Posterior cingulate gyrus (tissue), 11 donors: ENCODE data around the gene ADGRL3.
"Not testable (repeated sequence)": the region's sequence is repeated elsewhere in the genome, so short reads cannot be mapped to it uniquely, and the experiment has no call there.

Experiments
- DNase-seq, 10 donors: peaks; one replicate each; pipeline versions ENCODE4 v3.0.0 to v3.0.0-alpha.2; 2020 to 2021; ENCODE audit warnings: mixed read lengths in 3 of 10
- intact Hi-C: fragments of 100-400 bp; cut with DNase I; formaldehyde crosslinking; loops from one replicate; pipeline ENCODE4 v1.15.1; 2023

Gene ADGRL3

DNA sequence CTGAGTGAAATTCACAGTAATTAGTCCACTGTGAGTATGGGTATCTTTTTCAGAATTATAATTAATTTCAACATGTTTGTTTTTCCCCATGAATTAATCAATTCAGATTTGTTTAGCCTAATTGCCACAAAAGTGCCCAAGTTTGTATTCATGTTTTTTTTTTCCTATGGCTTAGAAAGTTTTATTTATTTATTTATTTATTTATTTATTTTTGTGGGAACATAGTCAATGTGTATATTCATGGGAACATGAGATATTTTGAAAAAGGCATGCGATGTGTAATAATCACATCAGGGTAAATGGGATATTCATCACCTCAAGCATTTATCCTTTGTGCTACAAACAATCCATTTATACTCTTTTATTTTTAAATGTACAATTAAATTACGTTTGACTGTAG is 475.3 kb downstream of the ADGRL3 start:
- no peak for DNase-seq
- intact Hi-C loops, result no loop called here

DNA sequence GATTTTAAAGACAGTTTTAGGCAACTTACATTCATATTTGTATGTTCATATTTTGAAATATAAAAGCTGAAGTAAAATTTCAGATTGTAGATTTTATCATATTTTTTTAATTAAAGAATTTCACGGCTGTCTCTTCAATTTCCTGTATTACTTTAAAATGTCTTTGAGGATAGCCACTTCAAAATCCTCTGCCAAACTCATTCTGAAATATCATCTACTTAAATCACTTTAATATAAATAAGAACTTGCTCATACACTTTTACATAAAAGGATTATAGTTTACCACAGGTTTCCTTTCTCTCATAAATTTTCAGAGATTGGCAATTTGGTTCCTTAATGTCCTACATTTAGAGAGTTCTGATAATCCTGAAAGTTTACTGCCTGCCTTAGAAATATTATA is 478.2 kb downstream of the ADGRL3 start:
- intact Hi-C loops, result no loop called here
- no peak for DNase-seq

DNA sequence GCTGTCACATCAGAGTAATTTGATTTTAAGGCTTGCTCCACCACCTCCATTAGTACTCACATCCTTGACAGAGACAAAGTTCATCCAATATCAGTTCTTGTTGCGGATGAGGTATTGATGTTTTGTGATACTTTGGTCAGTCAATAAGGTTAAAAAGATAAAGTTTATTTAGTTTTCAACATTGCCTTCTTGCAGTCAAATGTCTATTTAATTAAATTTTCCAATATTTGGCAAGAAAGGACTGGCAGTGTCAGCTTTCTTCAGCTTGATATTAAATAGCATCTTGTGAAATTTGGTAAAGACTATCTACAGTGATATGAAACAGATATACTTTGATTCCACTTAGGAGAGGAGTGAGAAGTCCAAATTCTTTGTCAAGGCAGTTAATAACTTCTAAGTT is 493.4 kb downstream of the ADGRL3 start:
- no peak for DNase-seq
- intact Hi-C loops, result no loop called here

DNA sequence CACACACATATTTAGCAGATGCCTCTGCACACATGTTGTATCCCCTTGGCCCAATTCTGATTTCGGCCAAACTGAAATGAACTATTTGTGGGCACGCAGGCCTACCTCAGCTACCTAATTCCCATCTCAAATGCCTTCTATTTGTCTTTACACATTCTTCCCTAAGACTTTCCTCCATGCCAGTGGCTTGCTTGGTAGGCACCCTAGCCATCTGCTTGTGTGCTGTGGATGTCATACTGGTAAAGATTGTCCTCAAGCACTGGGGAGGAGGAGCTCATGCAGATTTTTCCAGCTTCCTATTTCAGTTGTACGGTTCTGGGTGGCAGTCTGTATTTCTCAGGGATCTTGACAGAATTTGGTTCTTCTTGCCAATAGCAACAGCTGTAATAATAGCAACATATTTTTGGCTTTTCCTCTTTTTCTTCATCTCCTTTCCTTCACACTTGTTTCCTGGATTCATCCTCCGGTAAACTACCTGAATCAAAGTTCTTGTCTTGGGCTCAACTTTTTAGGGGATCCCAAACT is 514.3 kb downstream of the ADGRL3 start:
- no peak for DNase-seq
- intact Hi-C loops, result no loop called here

DNA sequence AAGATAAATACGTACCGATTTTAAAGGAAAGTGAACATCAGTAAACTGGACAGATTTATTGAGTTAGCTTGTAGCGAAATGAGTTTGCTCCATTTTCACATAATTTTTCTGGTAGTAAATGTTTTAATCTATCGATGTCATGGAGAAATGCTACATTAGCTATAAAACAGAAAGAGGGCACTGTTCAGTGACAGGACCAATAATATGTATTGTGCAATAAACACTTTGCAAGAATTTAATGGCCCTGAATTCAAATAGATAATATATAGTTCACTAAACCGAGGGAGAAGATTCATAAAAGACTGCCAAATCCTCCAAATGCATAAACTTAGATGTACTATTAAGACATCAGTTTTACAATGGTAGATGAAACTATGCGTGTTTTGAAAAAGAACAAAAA is 516.3 kb downstream of the ADGRL3 start:
- no peak for DNase-seq
- intact Hi-C loops, result no loop called here

DNA sequence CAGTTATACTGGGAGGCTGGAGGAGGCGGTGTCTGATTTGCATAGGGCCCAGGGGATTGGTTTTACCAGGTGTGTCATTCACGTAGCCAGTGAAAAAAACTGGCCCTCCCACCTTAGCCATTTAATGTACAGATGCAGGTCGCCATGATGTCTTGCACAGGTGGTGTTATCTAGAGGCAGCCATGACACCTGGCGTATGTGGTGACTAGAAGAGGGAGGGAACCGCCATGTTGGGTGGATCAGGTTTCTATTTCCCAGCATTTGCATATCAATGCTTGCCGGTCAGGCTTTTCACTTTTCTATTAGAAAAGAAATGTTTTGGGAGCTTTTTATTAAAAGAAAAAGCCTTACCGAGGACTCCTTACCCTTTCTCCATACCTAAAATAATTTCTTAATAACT is 523.4 kb downstream of the ADGRL3 start:
- DNase-seq, result no peak
- intact Hi-C loops, result no loop called here

DNA sequence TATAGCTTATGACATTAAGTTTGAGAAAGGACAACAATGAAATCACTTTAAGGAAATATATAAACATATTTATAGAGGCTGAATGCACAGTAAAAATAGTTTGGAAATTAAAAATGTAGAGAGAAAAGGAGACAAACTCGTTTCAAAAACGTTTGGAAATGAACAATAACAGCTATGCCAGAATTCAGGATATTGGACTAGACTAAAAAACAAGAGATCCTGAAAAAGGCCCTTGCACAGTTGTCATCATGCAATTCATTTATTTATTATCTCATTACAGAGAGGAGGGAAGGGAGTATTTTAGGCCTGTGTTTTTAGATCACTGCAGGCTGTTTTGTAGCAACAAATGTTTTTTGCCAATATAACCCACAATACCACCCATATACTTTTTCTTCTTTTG is 527.2 kb downstream of the ADGRL3 start:
- no peak for DNase-seq
- intact Hi-C loops, result no loop called here

DNA sequence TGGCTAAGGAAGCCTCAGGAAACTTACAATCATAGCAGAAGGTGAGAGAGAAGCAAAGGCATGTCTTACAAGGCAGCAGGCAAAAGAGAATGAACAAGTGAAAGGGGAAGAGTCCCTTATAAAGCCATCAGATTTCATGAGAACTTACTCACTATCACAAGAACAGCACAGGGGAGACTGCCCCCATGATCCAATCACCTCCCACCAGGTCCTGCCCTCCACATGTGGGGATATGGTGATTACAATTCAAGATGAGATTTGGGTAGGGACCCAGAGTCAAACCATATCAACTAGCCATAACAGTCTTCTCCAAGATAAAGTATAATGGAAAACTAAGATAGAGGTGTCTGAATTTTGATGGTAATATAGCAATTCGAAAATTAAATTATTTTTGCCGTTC is 534.3 kb downstream of the ADGRL3 start:
- intact Hi-C loops, result no loop called here
- DNase-seq, result no peak

DNA sequence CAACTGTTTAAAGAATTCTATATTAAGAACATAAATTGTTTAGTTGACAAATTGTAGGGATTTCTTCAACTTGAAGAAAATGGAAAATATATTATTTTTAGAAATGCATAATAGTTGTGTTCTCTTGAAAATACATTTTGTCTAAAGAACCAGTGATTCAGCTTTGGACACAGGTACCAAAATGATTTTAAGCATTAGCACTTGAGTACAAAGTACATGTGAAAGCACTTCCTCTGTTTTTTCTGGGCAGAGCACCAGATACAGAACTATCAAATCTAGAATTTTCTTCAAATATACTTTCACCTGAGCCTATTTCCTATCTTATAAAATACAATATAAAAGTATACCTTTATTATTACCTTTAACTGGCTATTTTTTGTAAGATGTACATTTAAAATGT is 539.8 kb downstream of the ADGRL3 start:
- DNase-seq, result no peak
- intact Hi-C loops, result no loop called here

DNA sequence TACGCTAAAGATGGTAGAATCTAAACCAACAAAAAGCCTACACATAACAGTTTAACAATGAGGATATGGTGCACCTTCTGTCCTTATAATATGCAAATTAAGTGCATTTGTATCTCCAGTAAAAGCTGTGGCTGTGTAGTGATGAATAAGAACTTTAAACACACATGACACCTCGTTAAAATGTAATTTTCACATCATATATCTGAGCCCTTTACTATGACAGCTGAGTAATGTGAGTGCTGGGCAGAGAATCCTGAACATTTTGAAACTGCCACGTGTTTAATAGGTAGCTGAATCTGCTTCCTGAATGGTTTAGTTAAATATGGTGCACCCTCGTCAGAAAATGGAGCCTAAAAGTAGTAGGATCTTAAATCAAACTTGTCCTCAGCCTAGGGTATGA is 540.8 kb downstream of the ADGRL3 start:
- intact Hi-C loops, result no loop called here
- DNase-seq, result no peak

DNA sequence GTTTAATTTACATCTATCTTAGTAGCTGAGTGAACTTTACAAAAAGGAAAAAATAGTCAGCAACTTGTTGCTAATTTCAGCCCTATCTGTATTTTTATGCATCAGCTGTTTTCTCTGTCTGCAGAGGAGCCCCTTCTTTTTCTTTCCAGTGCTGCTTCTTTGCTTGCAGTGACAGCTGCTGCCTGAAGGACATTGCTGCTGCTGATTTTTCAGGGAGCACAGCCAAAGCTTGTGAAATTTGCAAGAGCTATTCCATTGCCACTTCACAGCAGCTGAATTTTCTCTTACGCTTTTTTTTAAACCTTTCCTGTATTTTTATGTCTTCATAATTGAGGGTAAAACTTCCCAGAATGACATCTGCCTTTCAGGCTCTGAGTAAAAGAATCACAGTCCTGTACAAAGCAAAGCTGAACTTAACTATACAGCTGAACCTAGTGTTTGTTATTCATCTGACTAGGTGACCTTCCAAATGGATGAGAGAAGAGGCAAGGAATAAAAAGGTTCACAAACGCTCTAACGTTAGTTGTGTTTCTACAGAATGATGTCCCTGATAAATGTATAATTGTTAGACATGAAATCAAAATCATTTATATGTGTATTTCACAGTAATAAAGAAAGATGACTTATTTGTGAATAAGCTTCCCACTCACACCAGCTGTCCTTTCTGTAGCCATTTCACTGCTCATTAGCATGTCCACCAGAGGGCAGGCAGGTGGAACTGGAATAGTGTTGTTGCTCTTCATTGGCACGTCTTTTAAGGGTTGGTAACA is 541.4 kb downstream of the ADGRL3 start:
- DNase-seq, result peak in 5 of 10 donors; percentile 19 to 83 (median 40)
- intact Hi-C loops, result no loop called here

DNA sequence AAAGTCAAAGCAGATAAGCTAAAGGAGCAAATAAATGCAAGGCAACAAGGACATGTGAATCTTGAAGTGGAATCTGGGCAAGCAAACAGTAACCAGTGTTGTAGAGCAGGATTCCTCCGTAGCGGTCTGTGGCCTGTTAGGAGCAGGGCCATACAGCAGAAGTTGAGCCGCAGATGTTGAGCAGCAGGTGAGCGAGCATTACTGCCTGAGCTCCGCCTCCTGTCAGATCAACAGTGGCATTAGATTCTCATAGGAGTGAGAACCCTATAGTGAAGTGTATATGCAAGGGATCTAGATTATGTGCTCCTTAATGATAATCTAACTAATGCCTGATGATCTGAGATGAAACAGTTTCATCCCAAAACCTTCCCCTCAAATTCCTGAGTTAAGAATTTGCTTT is 550.7 kb downstream of the ADGRL3 start:
- intact Hi-C loops, result no loop called here
- DNase-seq, result no peak

DNA sequence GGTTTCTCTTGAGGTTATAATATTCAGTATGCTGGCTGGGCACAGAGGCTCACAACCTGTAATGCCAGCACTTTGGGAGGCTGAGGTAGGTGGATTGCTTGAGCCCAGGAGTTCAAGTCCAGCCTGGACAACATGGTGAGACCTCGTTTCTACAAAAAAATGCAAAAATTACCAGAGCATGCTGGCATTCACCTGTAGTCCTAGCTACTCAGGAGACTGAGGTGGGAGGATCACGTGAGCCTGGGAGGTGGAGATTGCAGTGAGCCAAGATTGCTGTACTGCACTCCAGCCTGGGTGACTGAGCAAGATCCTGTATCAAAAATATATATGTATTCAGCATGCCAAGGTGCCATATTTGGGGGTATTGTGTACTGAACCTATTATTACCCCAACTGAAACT is 552.5 kb downstream of the ADGRL3 start:
- DNase-seq, result no peak
- intact Hi-C loops, result no loop called here

DNA sequence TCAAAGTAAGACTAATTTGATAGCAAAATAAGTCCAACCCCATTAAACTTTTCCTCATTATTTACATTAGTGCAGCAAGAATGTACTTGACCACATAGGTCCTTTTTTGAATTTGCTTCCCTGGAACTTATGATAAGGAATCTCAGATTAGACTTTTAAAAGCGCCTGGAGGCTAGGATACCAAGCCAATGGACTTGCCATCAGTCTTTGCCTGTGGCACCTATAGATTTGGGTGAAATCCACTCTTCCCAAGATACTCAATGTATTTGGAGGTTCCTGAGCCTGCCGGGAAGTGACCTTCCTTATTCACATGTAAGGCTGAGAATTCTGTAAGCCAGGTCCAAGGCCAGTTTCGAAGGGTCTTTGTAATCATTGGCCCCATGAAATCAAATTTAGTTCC is 553.6 kb downstream of the ADGRL3 start:
- intact Hi-C loops, result no loop called here
- DNase-seq, result no peak

DNA sequence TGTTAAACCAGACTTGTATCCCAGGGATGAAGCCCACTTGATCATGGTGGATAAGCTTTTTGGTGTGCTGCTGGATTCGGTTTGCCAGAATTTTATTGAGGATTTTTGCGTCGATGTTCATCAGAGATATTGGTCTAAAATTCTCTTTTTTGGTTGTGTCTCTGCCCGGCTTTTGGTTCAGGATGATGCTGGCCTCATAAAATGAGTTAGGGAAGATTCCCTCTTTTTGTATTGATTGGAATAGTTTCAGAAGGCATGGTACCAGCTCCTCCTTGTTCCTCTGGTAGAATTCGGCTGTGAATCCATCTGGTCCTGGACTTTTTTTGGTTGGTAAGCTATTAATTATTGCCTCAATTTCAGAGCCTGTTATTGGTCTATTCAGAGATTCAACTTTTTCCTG is 556.8 kb downstream of the ADGRL3 start:
- intact Hi-C loops, DNase-seq: not testable (repeated sequence)

DNA sequence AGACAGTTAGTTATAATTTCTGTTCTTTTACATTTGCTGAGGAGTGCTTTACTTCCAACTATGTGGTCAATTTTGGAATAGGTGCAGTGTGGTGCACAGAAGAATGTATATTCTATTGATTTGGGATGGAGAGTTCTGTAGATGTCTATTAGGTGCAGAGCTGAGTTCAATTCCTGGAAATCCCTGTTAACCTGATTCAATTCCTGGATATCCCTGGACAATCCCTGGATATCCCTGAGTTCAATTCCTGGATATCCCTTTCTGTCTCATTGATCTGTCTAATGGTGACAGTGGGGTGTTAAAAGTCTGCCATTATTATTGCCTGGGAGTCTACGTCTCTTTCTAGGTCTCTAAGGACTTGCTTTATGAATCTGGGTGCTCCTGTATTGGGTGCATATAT is 557.9 kb downstream of the ADGRL3 start:
- intact Hi-C loops, DNase-seq: not testable (repeated sequence)

DNA sequence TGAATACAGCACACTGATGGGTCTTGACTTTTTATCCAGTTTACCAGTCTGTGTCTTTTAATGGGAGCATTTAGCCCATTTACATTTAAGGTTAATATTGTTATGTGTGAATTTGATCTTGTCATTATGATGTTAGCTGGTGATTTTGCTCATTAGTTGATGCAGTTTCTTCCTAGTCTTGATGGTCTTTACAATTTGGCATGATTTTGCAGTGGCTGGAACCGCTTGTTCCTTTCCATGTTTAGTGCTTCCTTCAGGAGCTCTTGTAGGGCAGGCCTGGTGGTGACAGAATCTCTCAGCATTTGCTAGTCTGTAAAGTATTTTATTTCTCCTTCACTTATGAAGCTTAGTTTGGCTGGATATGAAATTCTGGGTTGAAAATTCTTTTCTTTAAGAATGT is 558.5 kb downstream of the ADGRL3 start:
- DNase-seq, intact Hi-C loops: not testable (repeated sequence)

DNA sequence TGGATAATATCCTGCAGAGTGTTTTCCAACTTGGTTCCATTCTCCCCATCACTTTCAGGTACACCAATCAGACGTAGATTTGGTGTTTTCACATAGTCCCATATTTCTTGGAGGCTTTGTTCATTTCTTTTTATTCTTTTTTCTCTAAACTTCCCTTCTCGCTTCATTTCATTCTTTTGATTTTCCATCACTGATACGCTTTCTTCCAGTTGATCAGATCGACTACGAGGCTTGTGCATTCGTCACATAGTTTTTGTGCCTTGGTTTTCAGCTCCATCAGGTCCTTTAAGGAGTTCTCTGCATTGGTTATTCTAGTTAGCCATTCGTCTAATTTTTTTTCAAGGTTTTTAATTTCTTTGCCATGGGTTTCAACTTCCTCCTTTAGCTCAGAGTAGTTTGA is 559.1 kb downstream of the ADGRL3 start:
- intact Hi-C loops, DNase-seq: not testable (repeated sequence)

DNA sequence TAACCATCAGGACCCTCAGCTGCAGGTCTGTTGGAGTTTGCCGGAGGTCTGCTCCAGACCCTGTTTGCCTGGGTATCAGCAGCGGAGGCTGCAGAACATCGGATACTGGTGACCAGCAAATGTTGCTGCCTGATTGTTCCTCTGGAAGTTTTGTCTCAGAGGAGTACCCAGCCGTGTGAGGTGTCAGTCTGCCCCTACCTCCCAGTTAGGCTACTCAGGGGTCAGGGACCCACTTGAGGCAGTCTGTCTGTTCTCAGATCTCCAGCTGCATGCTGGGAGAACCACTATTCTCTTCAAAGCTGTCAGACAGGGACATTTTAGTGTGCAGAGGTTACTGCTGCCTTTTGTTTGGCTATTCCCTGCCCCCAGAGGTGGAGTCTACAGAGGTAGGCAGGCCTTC is 559.8 kb downstream of the ADGRL3 start:
- DNase-seq, intact Hi-C loops: not testable (repeated sequence)

DNA sequence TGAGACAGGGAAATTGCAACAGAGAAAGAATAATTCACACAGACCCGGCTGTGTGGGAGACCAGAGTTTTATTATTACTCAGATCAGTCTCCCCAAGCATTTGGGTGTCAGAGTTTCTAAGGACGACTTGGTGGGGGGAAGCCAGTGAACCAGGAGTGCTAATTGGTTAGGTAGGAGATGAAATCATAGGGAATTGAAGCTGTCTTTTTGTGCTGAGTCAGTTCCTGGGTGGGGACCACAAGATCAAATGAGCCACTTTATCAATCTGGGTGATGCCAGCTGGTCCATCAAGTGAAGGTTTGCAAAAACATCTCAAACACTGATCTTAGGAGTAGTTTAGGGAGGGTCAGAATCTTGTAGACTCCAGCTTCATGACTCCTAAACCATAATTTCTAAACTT is 560.7 kb downstream of the ADGRL3 start:
- intact Hi-C loops, result no loop called here
- no peak for DNase-seq

DNA sequence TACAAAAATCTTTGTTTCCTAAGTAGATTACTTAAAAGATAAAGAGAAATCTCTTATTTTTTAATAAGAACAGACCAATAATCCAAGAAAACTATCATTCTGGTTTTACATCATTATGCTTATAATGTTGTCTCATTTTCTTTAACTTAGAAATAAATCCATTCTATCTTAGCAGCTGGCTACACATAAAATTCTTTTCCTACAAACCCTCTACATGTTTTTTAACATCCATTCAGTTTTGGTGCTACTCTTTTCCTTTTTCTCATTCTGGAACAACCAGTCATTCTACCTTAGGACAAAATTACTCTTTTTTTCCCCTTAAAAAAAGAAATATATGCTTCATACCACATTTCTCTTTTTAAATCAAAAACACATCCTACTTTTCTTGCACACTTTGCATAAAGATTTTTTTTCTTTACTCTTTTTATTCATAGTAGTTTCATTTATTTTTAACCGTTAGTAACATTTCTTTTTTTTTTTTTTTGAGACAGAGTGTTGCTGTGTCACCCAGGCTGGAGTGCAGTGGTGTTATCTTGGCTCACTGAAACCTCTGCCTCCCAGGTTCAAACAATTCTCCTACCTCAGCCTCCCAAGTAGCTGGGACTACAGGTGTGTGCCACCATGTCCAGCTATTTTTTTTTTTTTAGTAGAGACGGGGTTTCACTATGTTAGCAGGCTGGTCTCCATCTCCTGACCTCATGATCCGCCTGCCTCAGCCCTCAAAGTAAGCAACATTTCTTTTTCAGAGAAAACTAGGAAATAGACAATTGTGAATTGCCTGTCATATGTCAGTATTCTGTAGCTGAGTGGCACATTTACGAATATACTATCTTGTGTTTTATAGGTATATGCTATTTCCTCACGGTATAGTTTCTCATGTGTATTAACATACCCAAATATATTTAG is 562.8 kb downstream of the ADGRL3 start:
- DNase-seq, result no peak
- intact Hi-C loops, result no loop called here

DNA sequence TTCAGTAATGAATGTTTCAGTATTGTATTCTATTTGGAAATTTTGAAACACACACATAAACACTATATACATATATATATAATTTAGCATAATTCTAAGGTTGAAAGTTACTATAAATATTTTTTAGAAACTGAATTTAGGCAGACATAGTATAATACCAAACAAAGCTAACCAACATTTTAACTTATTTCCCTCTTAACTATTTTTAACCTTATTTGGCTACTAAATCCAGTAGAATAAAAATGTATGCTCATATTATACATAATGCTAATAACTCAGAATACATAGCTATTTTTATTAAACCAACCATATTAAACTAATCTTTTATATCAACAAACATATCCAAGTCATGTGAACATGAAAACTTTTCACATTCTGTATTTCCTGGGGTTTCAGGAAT is 563.6 kb downstream of the ADGRL3 start:
- intact Hi-C loops, result no loop called here
- no peak for DNase-seq
